OCI-LY3 (cell line): ENCODE results near the gene ADAM8.

Source experiments
- EZH2phosphoT487 ChIP-seq: fragments of 200-600 bp; shearing (Covaris generic); IDR thresholded peaks from 2 replicates; pipeline ENCODE4 v1.6.1; 2018; ENCODE audit warnings: antibody characterized with exemption, mixed run types, low read depth
- TF ChIP-seq, protein P1 (sequence below): fragments of 200-600, 300-600 bp; sonication (generic); IDR thresholded peaks from 2 replicates; pipeline ENCODE4 v1.5.1; 2014; ENCODE audit warnings: antibody characterized with exemption, low read length, low read depth

DNA sequence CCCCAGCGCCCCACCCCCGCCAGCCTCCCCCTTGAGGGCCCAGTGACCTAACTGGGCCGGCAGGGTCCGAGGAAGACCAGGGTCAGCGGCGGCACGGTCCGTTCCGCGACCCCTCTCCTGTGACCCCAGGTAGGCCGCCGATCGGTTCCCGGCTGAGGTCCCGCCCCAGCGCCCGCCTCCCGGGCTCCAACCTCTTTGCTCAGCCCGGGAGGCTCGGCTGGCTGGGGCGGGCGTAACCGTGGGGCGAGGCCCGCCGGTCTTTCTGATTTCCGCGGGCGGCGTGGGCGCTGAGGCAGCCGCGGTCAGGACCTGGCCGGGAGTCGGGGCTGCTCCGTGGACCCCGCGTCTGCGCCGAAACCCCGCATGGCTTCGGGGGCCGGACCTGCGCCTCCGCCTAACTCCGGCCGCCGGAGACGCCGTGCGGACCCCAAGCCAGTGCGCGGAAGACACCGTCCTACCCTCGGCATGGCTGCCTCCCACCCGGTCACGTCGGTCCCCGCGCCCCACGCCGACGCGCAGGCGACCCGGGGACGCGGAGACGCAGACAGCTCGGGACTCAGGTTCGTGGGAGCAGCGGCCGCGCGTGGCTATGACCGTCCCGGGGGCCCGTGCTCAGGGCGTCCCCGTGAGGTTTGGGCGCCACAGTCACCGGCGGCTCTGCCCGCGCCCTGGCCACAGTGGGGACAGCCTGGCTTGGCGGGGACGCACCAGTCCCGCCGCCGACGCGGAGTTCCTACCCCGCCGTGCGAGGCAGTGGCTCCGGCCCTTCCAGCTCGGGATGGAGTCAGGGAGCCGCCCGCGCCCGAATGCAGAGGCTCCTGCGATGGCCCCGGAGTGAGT lies 40.0 kb downstream of the ADAM8 start:
- TF ChIP-seq, protein P1, sequence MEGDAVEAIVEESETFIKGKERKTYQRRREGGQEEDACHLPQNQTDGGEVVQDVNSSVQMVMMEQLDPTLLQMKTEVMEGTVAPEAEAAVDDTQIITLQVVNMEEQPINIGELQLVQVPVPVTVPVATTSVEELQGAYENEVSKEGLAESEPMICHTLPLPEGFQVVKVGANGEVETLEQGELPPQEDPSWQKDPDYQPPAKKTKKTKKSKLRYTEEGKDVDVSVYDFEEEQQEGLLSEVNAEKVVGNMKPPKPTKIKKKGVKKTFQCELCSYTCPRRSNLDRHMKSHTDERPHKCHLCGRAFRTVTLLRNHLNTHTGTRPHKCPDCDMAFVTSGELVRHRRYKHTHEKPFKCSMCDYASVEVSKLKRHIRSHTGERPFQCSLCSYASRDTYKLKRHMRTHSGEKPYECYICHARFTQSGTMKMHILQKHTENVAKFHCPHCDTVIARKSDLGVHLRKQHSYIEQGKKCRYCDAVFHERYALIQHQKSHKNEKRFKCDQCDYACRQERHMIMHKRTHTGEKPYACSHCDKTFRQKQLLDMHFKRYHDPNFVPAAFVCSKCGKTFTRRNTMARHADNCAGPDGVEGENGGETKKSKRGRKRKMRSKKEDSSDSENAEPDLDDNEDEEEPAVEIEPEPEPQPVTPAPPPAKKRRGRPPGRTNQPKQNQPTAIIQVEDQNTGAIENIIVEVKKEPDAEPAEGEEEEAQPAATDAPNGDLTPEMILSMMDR, result no peak
- no peak for TF ChIP-seq EZH2phosphoT487
